T-helper 9 cell (primary cell): Measurements from ENCODE around the gene ADM2.

ENCODE experiments used
- DNase-seq: peaks from one replicate; pipeline ENCODE4 v3.0.0-alpha.2; 2020

The ADM2 gene

DNA sequence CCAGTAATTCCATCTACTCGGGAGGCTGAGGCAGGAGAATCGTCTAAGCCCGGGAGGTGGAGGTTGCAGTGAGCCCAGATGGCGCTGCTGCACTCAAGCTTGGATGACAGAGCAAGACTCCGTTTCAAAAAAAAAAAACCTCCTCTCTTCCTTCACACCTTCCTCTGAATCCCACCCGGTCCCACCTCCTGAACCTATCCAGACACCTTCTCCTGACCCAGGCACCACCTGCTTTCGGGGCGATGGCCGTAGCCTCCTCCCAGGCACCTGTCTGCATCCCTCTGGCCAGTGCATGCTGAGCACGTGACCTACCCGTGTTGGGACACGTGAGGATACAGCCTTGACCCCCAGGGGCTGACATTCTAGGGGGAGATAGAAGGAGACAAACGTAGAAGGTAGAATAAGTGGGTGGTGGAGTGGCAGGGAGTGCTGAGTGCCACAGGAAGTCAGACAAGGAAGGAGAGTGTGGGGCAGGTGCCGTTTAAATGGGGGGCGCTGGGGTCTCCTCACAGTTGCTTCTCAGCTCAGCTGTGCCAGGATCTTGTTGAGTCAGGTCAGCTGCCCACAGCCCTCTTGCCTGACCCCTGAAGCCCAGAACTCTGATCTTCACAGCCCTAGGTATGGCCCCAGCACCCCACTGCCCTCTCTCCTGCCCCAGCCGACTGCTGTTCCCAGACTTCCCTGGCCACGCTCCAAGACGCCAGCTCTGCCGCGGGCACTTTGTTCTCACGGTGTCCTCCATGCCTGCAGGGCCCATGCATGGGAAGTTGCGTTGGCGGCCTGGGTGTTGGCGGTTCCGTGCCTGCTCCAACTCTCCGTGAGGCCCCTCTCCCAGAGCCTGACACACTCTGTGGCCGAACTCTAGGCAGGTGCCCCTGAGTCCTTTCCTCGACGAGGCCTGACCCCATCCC is 4.1 kb downstream of the ADM2 start:
- no peak for DNase-seq

DNA sequence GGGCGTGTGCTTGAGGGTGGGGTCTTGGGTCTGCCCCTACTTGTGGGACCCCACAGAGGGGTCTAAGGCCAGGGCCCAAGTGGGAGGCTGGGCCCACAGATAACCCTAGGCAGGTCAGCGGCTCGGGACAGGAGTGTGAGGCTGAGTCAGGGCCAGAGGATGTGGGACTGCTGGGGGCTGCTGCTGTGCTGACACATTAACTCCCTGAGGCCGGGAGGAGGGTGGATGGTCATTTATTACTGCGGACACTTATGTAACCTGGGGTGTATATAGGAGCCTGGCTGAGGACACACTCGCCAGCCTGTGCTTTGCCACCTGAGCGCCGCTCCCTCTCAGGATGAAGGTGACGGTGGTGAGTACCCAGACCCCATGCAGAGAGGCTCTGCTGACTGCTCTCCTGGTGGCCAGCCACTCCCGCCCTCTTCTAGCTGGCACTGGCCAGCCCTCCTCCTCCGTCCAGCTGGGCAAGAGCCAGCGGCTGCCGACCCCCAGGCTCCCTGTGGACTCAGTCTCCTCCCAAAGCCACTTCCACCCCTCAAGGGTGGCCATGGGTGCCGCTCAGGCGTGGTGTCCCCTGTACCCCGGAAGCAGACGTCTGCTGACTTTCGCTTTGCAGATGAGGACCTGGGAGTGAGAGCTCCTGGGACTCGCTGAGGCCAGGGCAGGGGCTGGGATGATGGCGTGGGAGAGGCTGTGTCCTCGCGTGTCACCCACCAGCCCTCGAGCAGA is 5.4 kb downstream of the ADM2 start, which contains the start of gene MIOX:
Gene MIOX, plus strand, starts transcription at position 299 of the 729 bp plus-strand sequence. Its CDS starts 39 bp downstream, at position 338.
- DNase-seq = no peak

DNA sequence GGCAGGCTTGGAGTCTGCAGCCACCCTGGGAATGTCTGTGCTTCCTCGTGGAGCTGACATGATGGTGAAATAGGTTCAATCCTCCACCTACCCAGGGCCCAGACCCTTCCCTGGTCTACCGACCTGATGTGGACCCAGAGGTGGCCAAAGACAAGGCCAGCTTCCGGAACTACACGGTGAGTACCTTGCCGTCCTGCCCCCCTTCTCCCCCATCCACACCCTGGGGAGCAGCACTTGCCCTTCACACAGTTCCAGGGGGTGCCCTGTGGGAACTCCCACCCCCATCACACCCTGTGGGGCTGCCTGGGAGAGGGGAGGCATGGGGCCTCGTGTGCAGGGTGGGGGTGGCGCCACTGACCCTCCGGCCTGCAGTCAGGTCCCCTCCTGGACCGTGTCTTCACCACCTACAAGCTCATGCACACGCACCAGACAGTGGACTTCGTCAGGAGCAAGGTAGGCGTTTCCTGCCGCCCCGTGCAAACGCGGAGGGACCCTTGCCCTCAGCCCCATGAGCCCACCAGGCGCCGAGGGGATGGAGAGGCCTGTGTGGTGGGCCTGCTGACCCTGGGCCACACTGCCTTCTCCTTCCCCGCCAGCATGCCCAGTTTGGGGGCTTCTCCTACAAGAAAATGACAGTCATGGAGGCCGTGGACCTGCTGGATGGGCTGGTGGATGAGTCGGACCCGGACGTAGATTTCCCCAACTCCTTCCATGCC is 6.1 kb downstream of the ADM2 start:
- no peak for DNase-seq

- DNase-seq = no peak
These were observed 6.8 kb downstream of the ADM2 start for GRCh38 chr22:50488006-50488677.

- DNase-seq = no peak
These were observed 7.5 kb downstream of the ADM2 start for GRCh38 chr22:50488886-50489285.

- DNase-seq = no peak
These were observed 8.3 kb downstream of the ADM2 start for GRCh38 chr22:50489363-50490243.

DNA sequence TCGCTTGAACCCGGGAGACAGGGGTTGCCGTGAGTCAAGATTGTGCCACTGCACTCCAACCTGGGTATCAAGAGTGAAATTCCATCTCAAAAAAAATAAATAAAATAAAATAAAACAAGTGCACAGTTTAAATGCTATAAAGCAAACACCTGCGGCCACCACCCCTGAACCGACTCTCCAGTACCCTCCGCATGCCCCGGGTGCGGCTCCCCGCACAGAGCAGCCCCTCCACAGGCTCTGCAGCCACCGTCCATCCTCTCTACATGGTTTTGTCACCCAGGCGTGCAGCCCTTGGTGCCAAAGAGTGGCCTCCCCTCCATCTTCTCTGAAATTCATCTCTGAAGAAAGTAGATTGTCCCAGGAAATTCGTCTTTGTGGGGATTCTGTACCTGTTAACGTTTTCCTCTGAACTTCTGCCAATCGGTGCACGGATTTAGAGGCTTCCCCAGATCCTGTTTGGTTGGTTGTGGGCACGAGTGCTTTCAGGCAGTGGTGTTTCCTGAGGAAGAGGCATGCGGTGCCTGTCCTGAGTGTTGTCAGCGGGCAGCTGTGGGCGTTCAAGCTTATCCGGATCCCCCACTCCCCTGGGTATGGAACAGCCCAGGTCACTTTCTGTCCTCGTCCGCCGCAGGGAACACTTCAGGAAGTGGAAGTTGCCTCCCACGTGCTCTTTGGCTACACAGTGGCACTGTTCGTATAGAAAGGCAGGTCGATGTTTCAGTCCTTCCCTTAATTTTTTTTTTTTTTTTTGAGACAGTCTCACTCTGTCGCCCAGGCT is 9.4 kb downstream of the ADM2 start:
- no peak for DNase-seq

- no peak for DNase-seq
These were observed 15.8 kb downstream of the ADM2 start for GRCh38 chr22:50497093-50497492.

DNA sequence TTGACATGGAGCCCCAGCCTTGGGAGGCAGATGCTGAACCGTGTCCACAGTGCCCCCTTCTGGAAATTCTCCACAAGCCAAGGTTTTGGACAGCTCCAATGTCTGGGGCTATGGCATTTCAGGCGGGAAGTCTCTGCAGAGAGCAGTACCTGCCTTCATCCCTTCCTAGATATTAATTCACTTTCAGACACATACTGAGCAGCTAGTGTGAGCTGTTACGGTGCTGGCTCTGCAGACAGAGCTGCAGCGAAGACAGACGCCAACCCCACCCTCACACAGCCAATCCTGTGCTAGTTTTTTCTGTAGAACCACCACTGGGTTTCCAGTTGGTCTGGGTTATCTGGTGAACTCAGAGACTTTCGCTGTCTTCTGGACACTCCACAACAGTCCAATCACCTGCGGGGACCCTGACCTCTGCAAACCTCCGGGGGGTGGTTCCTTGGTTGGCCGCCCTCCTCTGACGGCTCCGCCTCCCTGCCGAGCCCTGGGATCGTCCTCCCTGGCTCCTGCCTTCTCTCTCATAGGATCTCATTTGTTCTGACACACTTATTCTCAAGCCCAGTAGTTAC is 17.1 kb downstream of the ADM2 start:
- DNase-seq = peak; percentile 49

DNA sequence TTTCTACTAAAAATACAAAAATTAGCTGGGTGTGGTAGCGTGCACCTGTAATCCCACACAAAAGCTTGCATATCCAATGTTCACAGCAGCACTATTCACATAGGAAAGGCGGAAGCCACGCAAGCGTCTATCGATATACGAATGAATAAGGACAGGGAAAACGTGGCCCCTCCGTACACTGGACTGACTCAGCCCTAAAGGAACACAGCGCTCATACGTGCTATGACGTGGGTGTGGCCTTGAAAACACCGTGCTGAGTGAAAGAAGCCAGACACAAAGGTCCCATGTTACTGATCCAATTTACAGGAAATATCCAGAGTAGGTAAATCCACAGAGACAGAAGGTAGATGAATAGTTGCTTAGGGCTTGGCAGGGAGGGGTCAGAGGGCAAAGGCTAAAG is 19.1 kb downstream of the ADM2 start:
- DNase-seq = no peak

DNA sequence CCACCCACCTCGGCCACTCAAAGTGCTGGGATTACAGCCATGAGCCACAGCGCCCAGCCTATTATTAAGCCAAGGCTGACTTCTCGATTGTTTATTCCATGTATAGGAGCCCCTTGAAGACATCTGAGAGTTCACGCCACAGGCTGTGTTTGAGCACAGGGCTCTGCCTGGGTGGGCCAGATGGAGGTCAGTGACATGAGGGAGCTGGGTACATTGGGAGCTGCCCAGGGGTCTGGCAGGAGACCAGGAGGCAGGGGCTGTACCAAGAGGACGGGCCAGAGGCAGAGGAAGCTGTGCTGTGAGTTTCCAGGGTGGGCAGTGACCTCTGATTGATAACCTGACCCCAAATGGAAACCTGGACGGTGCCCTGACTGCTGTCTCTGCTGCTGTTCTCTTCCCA is 20.8 kb downstream of the ADM2 start:
- no peak for DNase-seq

- DNase-seq = no peak
These were observed 21.5 kb downstream of the ADM2 start for GRCh38 chr22:50502628-50503474.

DNA sequence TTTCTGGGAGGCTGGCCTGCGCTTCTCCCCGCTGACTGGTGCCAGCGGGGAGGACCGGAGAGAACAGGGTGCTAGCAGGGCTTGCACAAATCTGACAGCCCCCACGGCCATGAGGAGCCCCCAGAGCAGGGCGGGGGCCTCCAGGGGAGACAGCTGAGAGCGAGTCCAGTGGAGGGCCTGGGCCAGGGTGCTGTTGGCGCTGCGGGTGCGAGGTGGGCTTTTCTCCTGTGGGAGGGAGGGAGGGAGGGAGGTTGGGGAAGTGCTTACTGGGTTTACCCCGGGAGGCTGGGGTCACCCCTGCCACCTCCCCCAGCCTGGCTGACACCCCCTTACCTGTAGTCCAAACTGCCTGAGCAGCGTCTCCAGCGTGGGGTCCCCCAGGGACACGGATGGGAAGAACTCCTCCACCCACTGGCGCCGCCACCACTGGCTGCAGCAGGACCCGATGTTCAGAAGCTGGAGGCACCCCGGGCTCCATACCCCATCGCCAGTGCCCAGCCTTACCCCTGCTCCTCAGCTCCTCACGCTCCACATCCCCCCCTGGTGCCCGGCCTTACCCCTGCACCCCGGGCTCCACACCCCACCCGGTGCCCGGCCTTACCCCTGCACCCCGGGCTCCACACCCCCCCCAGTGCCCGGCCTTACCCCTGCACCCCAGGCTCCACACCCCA is 22.3 kb downstream of the ADM2 start:
- DNase-seq = no peak

DNA sequence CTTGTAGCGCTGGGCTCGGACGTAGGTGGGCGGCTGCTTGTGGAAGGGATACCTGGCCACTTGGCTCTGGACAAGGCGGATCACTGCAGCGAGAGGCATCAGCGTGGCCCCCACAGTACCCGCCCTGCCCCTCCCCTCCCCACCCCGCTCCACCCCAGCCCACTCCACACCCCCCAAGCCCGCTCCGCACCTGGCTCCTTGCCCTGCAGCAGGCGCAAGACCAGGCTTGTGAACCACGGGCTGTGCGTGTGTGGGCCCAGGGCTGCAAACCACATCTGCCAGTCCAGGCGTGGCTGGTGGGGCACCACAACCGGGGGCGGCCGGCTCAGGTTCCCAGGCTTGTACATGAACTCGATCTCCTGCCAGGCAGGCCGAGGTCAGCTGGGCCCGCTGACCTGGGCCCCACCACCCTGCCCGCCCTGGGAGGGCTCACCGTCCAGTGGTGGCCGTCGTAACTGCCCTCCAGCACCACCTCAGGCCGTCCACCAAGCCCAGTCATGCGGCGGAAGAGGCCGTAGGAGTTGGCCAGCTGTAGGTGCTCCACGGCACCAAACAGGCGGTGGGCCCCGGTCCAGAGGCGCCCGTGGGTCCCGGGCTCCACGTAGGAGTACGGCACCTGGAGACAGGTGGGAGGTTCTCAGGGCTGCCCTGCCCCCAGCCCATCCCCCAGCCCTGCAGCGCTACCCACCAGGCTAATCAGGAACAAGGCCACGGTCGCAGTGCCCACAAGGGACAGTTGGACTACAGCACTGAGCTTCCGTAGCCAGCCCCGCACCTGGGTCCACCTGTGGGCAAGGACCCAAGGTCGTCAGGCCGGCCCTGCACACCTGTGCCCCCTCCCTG is 23.2 kb downstream of the ADM2 start:
- DNase-seq = no peak

- no peak for DNase-seq
These were observed 24.0 kb downstream of the ADM2 start for GRCh38 chr22:50505276-50505775.

DNA sequence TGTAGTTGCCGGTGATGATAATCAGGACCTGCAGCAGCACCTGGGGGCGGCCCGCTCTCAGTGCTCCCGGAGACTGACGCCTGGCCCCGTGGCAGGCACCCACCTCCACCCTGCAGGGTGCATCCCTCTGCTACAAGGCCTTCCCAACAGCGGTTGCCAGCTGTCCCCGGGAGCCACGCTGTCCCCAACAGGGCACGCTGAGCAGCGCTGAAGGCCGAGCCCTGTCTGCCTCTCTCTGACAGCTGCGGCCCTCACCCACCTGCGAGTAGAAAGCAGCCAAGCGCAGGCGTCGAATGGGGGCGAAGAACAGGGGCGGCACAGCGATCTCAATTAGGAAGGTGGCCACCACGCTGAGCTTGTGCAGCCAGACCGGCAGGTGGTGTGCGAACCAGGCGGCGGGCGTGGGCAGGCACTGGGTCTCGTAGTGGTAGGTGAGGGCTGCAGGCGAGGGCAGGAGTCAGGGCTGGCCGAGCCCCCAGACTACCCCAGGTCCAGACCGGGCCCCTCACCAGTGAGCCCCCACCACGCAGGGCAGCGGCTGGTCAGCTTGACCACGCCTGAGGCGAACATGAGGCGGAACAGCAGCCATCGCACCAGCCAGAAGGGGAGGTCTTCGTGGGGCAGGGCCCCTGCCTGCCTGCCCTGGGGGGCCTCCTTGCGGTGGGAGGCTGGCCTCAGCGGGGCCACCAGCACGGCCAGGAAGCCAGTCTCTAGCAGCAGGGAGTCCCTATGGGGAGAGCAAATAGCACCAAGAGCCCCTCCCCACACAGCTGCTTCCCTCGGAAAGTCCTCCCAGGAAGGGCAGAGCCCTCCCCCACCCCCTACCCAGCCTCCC is 24.6 kb downstream of the ADM2 start:
- DNase-seq = no peak
